Adrenal gland (tissue), 12 donors: ENCODE data around the gene KDM4B. TPM values are rescaled to one million over a fixed set of nuclear protein-coding genes. Genes with fewer than 3 reads are reported as not detected.

Experiments used
- DNase-seq, 7 donors: peaks; one replicate each; pipeline ENCODE4 v3.0.0-alpha.2; 2019 to 2020
- H3K27ac ChIP-seq, 5 donors: fragments of 200-600 bp; sonication (generic) in 4 of 5; 1 replicate in 3 of 5; 2 replicates in 2 of 5; pipeline versions ENCODE4 v1.5.1 to v1.8.0; 2016 to 2020; ENCODE audit warnings: mild to moderate bottlenecking in 1 of 5
- H3K27me3 ChIP-seq: fragments of 200-600 bp; 2 replicates; pipeline ENCODE4 v1.8.0; 2021
- H3K36me3 ChIP-seq, 2 donors: fragments of 200-600 bp; replicated peaks in 1 of 2; 1 replicate in 1 of 2; 2 replicates in 1 of 2; pipeline versions ENCODE4 v1.5.1 to v1.8.0; 2018 to 2022
- H3K4me1 ChIP-seq, 2 donors: fragments of 200-600 bp; replicated peaks in 1 of 2; 1 replicate in 1 of 2; 2 replicates in 1 of 2; pipeline versions ENCODE4 v1.5.1 to v1.8.0; 2018 to 2021
- H3K4me3 ChIP-seq, 4 donors: fragments of 200-600 bp; sonication (generic) in 3 of 4; one replicate each; pipeline ENCODE4 v1.5.1; 2016 to 2018
- H3K9me3 ChIP-seq, 3 donors: fragments of 200-600 bp; sonication (generic) in 1 of 3; replicated peaks in 1 of 3; 1 replicate in 2 of 3; 2 replicates in 1 of 3; pipeline versions ENCODE4 v1.5.1 to v1.8.0; 2016 to 2021
- POLR2A ChIP-seq, 2 donors: fragments of 450-650 bp; IDR thresholded peaks; one replicate each; pipeline ENCODE4 v1.6.1; 2017; ENCODE audit warnings: antibody characterized with exemption in 2 of 2, mild to moderate bottlenecking in 2 of 2, moderate library complexity in 1 of 2
- whole genome bisulfite sequencing, 4 donors: extraction: QIAGEN DNeasy Blood & Tissue Kit in 2 of 4; methylation state at CpG; one replicate each; pipeline versions ENCODE4 v1.1.5 to v1.1.7; 2013 to 2017; 5-methylcytosine and 5-hydroxymethylcytosine counted together
- intact Hi-C, 2 donors: fragments of 100-400 bp; cut with DNase I; formaldehyde crosslinking; loops; one replicate each; pipeline versions ENCODE4 v1.14.1 to v1.15.0; 2022 to 2023
- polyA plus RNA-seq, 3 donors: library from polyadenylated mRNA; stranded (reverse); fragments of 200-250 nt in 2 of 3; fragments of 350-450 nt in 1 of 3; fragmentation: Illumina TruSeq in 1 of 3; extraction: RNeasy Lipid Tissue Mini Kit (QIAGEN cat#74804) in 1 of 3; gene quantifications; one replicate each; pipeline ENCODE4 v1.2.3, GENCODE V29; 2013 to 2014
- total RNA-seq, 9 donors: library from RNA; depleted of rRNA in 4 of 9; stranded (reverse); fragments of >200 nt in 4 of 9; fragments of 120-200 nt in 1 of 9; fragmentation: NEBNext Ultra II Directional in 1 of 9; extraction: Animal tissue kit (Norgen Biotek cat#: 25700) in 1 of 9; gene quantifications; one replicate each; pipeline versions ENCODE4 v1.1.0 to v1.2.4, GENCODE V29; 2013 to 2023
- TF ChIP-seq, protein P1 (sequence below), 6 experiments: fragments of 450-650 bp in 4 of 6; fragments of 200-600 bp in 2 of 6; sonication (generic) in 1 of 6; IDR thresholded peaks; 1 replicate in 5 of 6; 2 replicates in 1 of 6; pipeline versions ENCODE4 v1.5.1 to v1.8.0; 2016 to 2021; ENCODE audit warnings: antibody characterized with exemption in 6 of 6, mild to moderate bottlenecking in 2 of 6, moderate library complexity in 1 of 6
- donor health status: healthy with polysubstance abuse.
- donor health status: Bipolar disorder and iron deficiency.
- donor health status: DM: yes; HTN: yes; CAD: no.
- donor health status: DM: no; HTN: no; CAD: no.
- donor health status: DM: no; HTN: no; CAD: no.
- donor health status: DM: yes; HTN: yes; CAD: no.

Gene KDM4B
- total and polyA plus RNA-seq, 12 donors = 9.8 to 65.1 (median 39.9) TPM

DNA sequence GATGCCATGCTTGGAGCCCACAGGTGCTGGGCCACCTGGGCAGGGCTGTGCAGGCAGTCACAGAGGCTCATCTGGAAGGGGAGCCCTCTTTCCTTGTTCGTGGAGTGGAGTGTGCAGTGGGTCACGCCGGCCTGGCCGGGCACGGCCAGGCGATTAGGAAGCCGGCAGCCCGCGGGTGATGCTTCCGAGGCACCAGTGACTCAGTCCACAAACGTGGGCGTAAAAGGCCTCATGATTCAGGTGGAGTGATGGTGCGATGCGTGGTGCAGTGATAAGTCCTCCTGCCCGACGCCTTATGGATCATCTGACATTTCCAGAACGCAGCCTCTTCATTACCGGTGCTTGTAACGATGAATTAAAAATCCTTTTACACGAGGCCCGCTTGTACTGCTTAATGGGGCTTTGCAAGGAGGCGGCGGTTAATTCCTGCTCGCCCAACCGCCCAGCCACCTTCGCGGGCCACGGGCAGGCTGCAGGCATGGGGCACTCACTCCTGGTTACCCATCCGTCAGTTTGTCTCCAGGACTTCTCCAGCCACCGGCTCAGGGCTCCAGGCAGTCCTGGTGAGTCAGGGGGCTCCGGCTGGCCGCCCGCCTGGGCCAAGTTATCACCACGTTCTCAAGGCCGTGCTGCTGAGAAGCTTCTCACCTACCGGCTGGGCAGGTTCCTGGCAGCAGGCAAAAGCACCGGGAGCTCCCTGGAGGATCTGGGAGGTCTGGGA is 172.4 kb downstream of the KDM4B start:
- H3K27ac ChIP-seq = no peak overlapping the region
- TF ChIP-seq POLR2A (IDR thresholded peaks at IDR 0.05) = no peak
- TF ChIP-seq, protein P1, sequence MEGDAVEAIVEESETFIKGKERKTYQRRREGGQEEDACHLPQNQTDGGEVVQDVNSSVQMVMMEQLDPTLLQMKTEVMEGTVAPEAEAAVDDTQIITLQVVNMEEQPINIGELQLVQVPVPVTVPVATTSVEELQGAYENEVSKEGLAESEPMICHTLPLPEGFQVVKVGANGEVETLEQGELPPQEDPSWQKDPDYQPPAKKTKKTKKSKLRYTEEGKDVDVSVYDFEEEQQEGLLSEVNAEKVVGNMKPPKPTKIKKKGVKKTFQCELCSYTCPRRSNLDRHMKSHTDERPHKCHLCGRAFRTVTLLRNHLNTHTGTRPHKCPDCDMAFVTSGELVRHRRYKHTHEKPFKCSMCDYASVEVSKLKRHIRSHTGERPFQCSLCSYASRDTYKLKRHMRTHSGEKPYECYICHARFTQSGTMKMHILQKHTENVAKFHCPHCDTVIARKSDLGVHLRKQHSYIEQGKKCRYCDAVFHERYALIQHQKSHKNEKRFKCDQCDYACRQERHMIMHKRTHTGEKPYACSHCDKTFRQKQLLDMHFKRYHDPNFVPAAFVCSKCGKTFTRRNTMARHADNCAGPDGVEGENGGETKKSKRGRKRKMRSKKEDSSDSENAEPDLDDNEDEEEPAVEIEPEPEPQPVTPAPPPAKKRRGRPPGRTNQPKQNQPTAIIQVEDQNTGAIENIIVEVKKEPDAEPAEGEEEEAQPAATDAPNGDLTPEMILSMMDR (IDR thresholded peaks at IDR 0.05) = no peak
- H3K4me3 ChIP-seq = no peak overlapping the region
- no peaks in the 10 kb centered on the region for H3K4me1 ChIP-seq
- H3K27me3 ChIP-seq = no peaks in the 10 kb centered on the region
- 80 to 91% (median 88%) methylated on average over 28 to 37 of the region's 37 CpGs for WGBS, 4 donors
- H3K36me3 ChIP-seq = peaks cover 0 to 76% of the 10 kb centered on the region in 2 donors
- DNase-seq = no peak
- intact Hi-C loops = no loop called here
- H3K9me3 ChIP-seq = no peaks in the 10 kb centered on the region

DNA sequence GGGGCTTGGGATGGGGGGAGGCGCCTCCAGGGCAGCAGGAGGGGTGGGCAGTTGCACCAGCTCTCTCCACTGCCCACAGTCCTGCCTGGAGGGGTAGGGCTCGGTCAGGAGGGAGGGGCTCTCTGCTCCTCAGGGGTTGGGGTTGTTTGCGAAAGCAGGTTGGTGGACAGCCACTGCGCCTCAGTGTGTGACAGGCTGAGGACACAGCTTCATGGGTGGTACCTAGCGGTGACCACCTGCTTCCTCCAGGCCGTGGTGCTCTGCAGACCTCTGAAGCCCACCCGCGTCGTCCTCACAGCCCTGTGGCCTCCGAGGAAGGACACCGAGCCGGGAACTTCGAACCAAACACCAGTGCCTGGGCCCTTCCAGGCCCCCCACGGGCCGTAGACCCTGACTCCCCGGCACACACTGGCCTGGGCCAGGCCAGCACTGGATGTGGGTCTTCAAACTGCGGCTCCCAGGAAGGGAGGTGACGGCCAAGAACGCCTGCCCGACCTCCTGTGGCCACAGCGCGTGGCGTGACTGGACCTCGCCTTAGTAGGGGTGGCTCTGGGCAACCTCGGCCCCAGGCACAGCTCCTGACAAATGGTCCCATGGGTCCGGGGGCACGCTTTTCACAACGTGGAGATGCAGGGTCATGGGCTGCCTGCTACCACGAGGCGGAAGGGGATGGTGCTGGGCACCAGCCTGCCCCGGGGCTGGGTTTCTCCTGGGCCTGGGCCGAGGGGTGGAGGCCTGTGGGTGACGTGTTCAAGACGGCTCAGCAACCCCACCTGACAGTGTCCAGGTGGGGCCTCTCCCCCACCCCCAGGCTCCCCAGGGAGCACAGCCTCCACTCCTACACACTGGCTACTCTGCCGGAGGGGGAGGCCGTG is 173.2 kb downstream of the KDM4B start:
- DNase-seq = no peak
- Histone ChIP-seq H3K9me3 (no peaks in the 10 kb centered on the region), H3K27me3 (no peaks in the 10 kb centered on the region), H3K4me3 (no peak overlapping the region), H3K27ac (peak overlapping the region in 1 of 5 donors; percentile 26), H3K36me3 (peaks cover 0 to 74% of the 10 kb centered on the region in 2 donors), H3K4me1 (no peaks in the 10 kb centered on the region)
- no peak for TF ChIP-seq POLR2A (IDR thresholded peaks at IDR 0.05)
- TF ChIP-seq, protein P1 (IDR thresholded peaks at IDR 0.05) = no peak
- WGBS, 4 donors = 90 to 94% (median 93%) methylated on average over 11 to 36 of the region's 36 CpGs
- intact Hi-C loops = no loop called here

DNA sequence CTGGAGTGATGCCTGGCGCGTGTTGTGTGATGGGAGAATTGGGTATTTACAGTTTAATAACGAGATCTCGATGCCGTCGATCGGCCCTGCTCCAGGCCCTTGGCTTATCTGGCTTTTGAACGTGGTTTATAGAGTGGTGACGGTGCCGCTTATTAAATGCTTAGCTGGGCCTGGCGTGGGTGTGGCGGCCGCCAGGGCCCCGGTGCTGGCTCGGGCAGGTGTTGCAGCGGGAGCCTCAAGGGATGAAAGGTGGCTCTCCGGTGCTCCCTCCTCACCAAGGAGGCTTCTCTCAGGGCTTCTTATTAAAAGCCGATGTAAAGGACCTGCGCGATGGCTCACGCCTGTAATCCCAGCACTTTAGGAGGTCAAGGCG is 173.8 kb downstream of the KDM4B start:
- peak overlapping the region in 1 of 5 donors; percentile 26 for H3K27ac ChIP-seq
- TF ChIP-seq, protein P1 (IDR thresholded peaks at IDR 0.05) = no peak
- no peak for TF ChIP-seq POLR2A (IDR thresholded peaks at IDR 0.05)
- intact Hi-C loops = no loop called here
- H3K4me3 ChIP-seq = no peak overlapping the region
- H3K4me1 ChIP-seq = no peaks in the 10 kb centered on the region
- peak in 1 of 7 donors; percentile 73 for DNase-seq
- H3K9me3 ChIP-seq = no peaks in the 10 kb centered on the region
- peaks cover 0 to 71% of the 10 kb centered on the region in 2 donors for H3K36me3 ChIP-seq
- WGBS, 4 donors = 90 to 96% (median 95%) methylated on average over 19 to 22 of the region's 22 CpGs
- H3K27me3 ChIP-seq = no peaks in the 10 kb centered on the region
